Keratinocyte (primary cell): ENCODE results near the gene NOS1AP.

ENCODE experiments used
- CTCF ChIP-seq, 3 experiments: IDR thresholded peaks in 1 of 3; conservative IDR thresholded peaks in 1 of 3; optimal IDR thresholded peaks in 1 of 3; 2 replicates in 2 of 3; 3 replicates in 1 of 3; pipeline versions ENCODE3 to v1.5.1; 2011; ENCODE audit warnings: low read length in 3 of 3, mild to moderate bottlenecking in 3 of 3, moderate library complexity in 2 of 3, control low read depth in 1 of 3, inconsistent platforms in 1 of 3; ENCODE audit not compliant: insufficient read depth in 2 of 3; ENCODE audit errors: extremely low read depth in 1 of 3
- EZH2 ChIP-seq: IDR thresholded peaks from one replicate; pipeline ENCODE4 v1.6.1; 2012; ENCODE audit warnings: inconsistent platforms, mild to moderate bottlenecking, low read length, moderate library complexity

- TF ChIP-seq CTCF (optimal IDR thresholded peaks at IDR 0.05 in 1 of 3, IDR thresholded peaks at IDR 0.05 in 1 of 3, conservative IDR thresholded peaks at IDR 0.05 in 1 of 3; ENCODE audit: extremely low read depth in 1 of 3, insufficient read depth in 2 of 3, low read length in 3 of 3) (no peak), EZH2 (no peak)
Observed at GRCh38 chr1:162388615-162389014, 319.1 kb downstream of the NOS1AP start.
